Fibroblast of gingiva (primary cell): Measurements from ENCODE around the gene SSTR5.

Source experiments
- DNase-seq: peaks from one replicate; pipeline ENCODE4 v3.0.0-alpha.2; 2011; ENCODE audit warnings: low read depth

SSTR5 gene

DNA sequence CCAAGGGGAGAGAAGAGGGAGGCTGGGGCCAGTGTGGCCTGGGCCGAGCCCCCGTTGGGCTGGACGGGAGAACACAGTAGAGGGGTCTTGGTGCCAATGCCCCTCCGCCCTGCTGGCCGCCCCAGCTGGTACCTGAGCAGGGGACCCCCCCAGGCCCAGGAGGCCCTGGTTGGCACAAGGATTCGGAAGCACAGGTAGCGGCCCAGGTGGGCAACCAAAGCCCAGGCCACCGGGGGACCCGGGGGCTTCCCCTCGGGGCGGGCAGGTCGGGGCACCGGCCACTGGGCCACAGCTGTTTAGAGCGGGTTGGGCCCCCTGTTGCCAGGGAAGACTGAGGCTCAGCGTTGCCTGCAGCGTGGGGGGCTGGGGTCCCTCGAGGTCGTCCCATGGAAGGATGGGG, 51.7 kb downstream of the SSTR5 start:
- no peak for DNase-seq

DNA sequence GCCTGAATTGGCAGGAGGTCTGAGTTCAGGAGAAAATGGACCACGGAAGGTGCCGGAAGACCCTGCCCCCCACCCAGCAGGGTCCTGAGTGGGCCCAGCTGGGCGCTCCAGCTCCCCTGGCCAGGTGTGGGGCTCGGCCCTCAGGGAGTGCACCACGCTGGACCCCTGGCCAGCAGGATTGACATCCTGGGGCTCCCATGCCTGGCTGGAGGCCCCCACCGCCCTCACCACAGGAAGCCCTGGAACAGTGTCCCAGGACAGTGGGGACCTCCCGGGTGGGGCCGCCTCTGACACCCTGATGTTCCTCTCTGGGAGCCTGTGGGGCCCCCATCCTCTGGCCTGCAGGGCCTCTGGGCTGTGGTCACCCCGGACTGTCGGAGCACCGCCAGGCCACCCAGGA, 52.2 kb downstream of the SSTR5 start:
- no peak for DNase-seq

DNA sequence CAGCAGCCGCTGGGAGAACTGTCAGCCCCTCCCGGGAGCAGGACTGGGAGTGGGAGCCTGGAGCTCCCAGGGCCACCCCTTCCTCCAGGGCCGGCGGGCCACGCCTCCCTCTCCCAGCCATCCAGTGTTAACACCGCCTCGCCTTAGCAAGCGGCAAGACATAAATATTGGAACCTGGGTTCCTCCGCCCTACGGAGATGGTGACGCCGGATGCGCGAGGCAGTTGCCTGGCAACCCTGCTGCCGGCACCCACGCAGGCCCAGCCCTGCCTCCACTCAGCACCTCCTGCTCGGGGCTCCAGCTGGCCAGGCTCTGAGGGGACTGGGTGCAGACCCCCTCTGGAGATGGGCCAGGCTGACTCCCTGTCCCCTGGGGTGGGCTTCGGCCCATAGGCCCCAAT, 52.9 kb downstream of the SSTR5 start:
- DNase-seq, result no peak

DNA sequence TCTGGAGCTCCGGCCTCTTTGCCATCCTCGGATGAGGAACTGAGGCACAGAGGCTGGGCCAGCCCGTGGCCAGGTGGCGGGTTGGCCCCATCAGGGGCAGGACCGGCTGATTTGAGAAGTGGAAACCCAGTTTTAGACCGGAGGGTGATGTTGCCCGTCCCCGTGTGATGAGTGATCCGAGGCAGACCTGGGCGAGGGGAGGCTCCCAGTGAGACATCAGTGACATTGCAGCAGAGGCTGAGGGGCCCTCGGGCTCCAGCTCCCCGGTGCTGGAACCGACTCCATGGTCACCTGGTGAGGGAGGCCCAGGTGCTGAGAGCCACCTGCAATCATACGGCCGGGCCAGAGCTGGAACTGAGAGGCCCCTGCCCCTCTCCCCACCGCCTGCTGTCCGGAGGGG, 53.5 kb downstream of the SSTR5 start:
- no peak for DNase-seq

DNA sequence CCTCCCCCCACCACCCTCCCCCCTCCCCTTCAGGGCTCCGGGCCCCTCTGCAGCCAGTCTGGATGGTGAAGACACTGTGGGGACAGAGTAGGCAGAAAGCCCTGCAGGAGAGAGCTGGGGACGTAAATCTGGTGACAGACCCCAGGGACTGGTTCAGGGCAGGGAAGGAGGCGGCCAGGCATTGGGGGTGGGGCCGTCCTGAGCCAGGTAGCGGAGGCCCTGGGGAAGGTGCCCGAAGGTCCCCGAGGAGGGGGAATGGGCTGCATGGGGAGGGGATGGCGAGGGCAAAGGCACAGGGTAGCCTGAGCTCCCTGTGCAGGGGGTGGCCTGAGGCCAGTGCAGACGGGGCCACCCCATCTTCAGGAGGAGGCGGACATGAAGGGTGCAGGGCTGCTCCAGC, 54.0 kb downstream of the SSTR5 start:
- DNase-seq, result no peak

DNA sequence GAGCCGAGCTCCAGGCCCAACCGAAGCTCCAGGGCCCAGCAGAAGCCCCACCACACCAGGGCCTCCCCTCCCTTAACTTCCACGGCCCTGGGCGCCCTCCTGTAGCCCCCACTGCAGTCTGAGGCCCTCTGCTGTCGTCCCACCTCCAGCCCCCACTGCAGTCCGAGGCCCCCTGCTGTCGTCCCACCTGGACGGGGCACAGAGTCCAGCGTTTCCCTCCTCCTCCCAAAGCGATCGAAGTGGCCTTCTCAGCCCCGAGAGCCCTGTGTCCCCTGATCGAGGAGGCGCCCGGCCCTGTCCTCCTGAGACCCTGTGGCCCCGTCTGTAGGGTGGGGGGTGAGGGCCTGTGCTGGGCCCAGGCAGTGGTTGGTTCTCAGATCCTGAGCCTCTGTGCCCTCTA, 54.6 kb downstream of the SSTR5 start:
- DNase-seq, result no peak

DNA sequence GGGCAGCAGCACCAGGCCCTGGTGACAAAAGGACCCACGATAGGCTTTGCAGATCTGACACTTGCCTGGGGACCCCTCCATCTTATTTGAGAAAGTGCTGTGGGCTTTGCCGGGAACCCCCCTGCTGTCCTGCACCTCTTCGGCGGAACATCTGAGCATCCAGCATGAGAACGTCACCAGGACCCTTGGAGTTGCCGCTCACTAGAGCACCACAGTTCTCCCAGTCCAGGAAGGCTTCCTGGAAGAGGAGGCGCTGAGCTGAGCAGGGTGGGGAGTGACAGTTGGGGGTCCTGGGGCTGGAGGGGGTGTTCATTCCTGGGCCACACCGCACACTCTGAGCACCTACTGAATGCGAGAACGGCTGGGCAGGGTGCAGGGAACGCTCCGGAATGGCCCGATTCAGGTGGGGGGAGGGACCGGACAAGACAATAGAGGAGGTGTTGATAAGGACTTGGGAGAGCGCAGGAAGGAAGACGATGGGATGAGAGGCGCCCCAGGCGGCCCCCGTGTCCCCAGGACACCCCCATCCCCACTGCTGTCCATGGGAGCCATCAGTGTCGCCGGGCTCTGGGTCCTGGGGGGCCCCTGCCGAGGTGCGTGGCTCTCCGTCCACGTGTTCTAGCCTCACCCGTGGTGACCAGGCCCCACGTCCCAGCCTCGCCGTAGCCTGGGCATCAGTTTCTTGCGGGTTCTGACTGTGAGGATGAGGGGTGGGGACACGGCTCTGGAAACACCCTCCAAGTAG, 55.6 kb downstream of the SSTR5 start:
- no peak for DNase-seq

DNA sequence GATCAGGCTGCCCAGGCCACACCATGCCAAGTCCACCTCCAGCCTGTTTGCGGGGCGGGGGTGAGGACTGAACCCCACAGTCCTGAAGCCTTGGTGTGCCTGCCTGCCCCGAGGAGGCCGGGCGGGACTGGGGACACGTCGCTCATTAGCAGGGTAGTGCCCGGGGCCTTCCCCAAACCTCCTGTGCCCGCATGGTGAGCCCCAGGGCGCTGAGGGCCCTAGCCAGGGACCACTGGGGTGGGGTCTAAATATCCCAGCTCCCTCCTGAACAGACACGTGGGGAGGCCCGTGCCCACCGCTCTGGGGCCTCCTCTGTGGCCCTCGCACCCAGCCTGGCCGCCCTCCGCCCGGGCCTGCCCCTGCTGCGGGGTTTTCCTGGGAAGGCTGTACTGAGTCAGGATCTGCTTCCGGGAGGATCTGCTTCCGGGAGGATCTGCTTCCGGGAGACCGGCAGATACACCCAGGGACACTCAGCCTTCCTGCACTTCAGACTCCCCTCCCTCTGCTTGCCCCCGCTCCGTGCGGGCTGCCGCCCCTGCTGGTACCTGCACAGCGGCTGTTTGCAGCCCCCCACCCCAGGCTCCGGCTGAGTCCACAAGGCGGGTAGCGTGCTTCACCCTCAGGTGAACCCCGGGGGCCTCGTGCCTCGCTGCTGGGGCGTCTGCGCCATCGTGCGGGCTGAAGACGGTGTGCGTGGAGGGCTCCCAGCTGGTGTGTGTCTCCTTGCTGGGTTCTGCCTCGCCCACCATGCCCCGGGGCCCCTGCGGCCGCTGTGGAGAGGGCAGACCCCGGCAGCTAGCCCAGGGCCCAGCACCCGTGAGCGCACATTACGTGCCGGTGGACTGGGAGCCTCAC, 56.8 kb downstream of the SSTR5 start:
- DNase-seq, result no peak

DNA sequence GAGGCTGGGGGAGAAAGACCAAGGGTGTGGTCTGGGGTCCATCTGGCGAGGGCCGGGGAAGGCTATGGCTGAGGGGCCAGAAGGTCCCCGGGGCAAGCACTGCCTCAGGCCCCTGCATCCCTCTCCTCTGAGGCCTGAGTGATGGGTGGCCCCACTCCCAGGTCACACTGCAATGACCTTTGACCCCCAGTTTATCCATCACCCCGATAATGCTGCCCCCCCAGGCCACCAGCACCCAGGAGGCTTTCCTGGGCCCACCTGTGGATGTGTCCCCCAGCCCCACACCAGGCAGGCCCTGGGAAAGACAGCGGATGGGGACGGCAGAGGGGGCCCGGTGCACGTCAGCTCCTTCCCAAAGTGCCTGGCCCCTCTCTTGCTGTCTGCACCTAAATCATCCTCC, 57.8 kb downstream of the SSTR5 start:
- no peak for DNase-seq
